ENCODE measurements around the gene ABCC5.
"Not testable (repeated sequence)": the region's sequence is repeated elsewhere in the genome, so short reads cannot be mapped to it uniquely, and the experiment has no call there.

The ABCC5 gene

GRCh38 chr3:183880121-183880520 is 137.6 kb downstream of the ABCC5 start:
- Histone ChIP-seq H2BK12ac (ENCODE audit: low read length) (no peak overlapping the region), H3K79me2 (ENCODE audit: control insufficient read depth, insufficient read depth, low read length, poor library complexity) (peaks cover 8% of the 10 kb centered on the region), H4K8ac (ENCODE audit: low read depth, low read length) (no peak overlapping the region), H3K23ac (ENCODE audit: low read length) (no peak overlapping the region), H3K18ac (ENCODE audit: low read length) (no peak overlapping the region), H3K9me3 (ENCODE audit: insufficient read depth, low read depth, low read length) (no peaks in the 10 kb centered on the region), H4K12ac (ENCODE audit: low read depth, low read length) (no peak overlapping the region), H2BK120ac (ENCODE audit: insufficient read depth, low read length, poor library complexity) (no peak overlapping the region), H3K79me1 (ENCODE audit: low read length) (peaks cover 5% of the 10 kb centered on the region), H3K4me2 (ENCODE audit: low read length) (no peak overlapping the region), H4K91ac (ENCODE audit: low read depth, low read length) (no peak overlapping the region), H3K4me3 (ENCODE audit: low read depth, low read length) (no peak overlapping the region), H3K27ac (ENCODE audit: low read depth, low read length) (no peak overlapping the region), H3K14ac (ENCODE audit: low read length) (no peak overlapping the region), H3K4ac (ENCODE audit: low read depth, low read length) (no peak overlapping the region), H3K4me1 (ENCODE audit: control insufficient read depth in 1 of 2, insufficient read depth in 2 of 2, low read length in 2 of 2) (peaks cover 0 to 3% of the 10 kb centered on the region in 2 experiments), H3K9ac (ENCODE audit: low read length) (no peak overlapping the region), H3K36me3 (ENCODE audit: control insufficient read depth in 1 of 2, insufficient read depth in 2 of 2, low read length in 2 of 2) (peaks cover 2% of the 10 kb centered on the region in 2 experiments), H2AK5ac (ENCODE audit: low read length) (no peak overlapping the region), H2AFZ (ENCODE audit: insufficient read depth, low read length, poor library complexity) (no peak overlapping the region), H3K27me3 (ENCODE audit: insufficient read depth, low read length) (no peaks in the 10 kb centered on the region), H2BK5ac (ENCODE audit: low read depth, low read length, poor library complexity) (no peak overlapping the region)
- no peak for DNase-seq
- WGBS (ENCODE audit: extremely low coverage, insufficient coverage, insufficient read length): no CpG with 5 or more reads among the region's 9 CpGs

GRCh38 chr3:183879243-183879642 is 138.4 kb downstream of the ABCC5 start:
- Histone ChIP-seq H3K79me2 (ENCODE audit: control insufficient read depth, insufficient read depth, low read length, poor library complexity) (peaks cover 6% of the 10 kb centered on the region), H3K27ac (ENCODE audit: low read depth, low read length) (no peak overlapping the region), H4K91ac (ENCODE audit: low read depth, low read length) (no peak overlapping the region), H2BK120ac (ENCODE audit: insufficient read depth, low read length, poor library complexity) (no peak overlapping the region), H2AFZ (ENCODE audit: insufficient read depth, low read length, poor library complexity) (no peak overlapping the region), H3K4ac (ENCODE audit: low read depth, low read length) (peak overlapping the region; percentile 64), H2BK5ac (ENCODE audit: low read depth, low read length, poor library complexity) (no peak overlapping the region), H3K79me1 (ENCODE audit: low read length) (peaks cover under 1% of the 10 kb centered on the region), H3K36me3 (ENCODE audit: control insufficient read depth in 1 of 2, insufficient read depth in 2 of 2, low read length in 2 of 2) (peaks cover 2% of the 10 kb centered on the region in 2 experiments), H3K4me3 (ENCODE audit: low read depth, low read length) (no peak overlapping the region), H4K12ac (ENCODE audit: low read depth, low read length) (no peak overlapping the region), H3K9ac (ENCODE audit: low read length) (no peak overlapping the region), H3K4me2 (ENCODE audit: low read length) (no peak overlapping the region), H3K23ac (ENCODE audit: low read length) (no peak overlapping the region), H3K14ac (ENCODE audit: low read length) (no peak overlapping the region), H3K27me3 (ENCODE audit: insufficient read depth, low read length) (no peaks in the 10 kb centered on the region), H4K8ac (ENCODE audit: low read depth, low read length) (no peak overlapping the region), H3K4me1 (ENCODE audit: control insufficient read depth in 1 of 2, insufficient read depth in 2 of 2, low read length in 2 of 2) (peaks cover 0 to 3% of the 10 kb centered on the region in 2 experiments), H2AK5ac (ENCODE audit: low read length) (no peak overlapping the region), H3K9me3 (ENCODE audit: insufficient read depth, low read depth, low read length) (no peaks in the 10 kb centered on the region), H3K18ac (ENCODE audit: low read length) (no peak overlapping the region), H2BK12ac (ENCODE audit: low read length) (no peak overlapping the region)
- DNase-seq: no peak
- whole genome bisulfite sequencing (ENCODE audit: extremely low coverage, insufficient coverage, insufficient read length): no CpG with 5 or more reads among the region's 2 CpGs

GRCh38 chr3:183878071-183878470 is 139.6 kb downstream of the ABCC5 start:
- DNase-seq: peak in 1 of 2 donors; percentile 16
- Histone ChIP-seq H3K27me3 (ENCODE audit: insufficient read depth, low read length) (no peaks in the 10 kb centered on the region), H3K9me3 (ENCODE audit: insufficient read depth, low read depth, low read length) (no peaks in the 10 kb centered on the region), H2BK120ac (ENCODE audit: insufficient read depth, low read length, poor library complexity) (no peak overlapping the region), H2BK12ac (ENCODE audit: low read length) (no peak overlapping the region), H4K91ac (ENCODE audit: low read depth, low read length) (no peak overlapping the region), H3K9ac (ENCODE audit: low read length) (no peak overlapping the region), H3K18ac (ENCODE audit: low read length) (no peak overlapping the region), H3K23ac (ENCODE audit: low read length) (no peak overlapping the region), H4K12ac (ENCODE audit: low read depth, low read length) (no peak overlapping the region), H3K36me3 (ENCODE audit: control insufficient read depth in 1 of 2, insufficient read depth in 2 of 2, low read length in 2 of 2) (peaks cover 2% of the 10 kb centered on the region in 2 experiments), H2BK5ac (ENCODE audit: low read depth, low read length, poor library complexity) (no peak overlapping the region), H3K27ac (ENCODE audit: low read depth, low read length) (no peak overlapping the region), H3K79me2 (ENCODE audit: control insufficient read depth, insufficient read depth, low read length, poor library complexity) (peaks cover 5% of the 10 kb centered on the region), H3K4me3 (ENCODE audit: low read depth, low read length) (no peak overlapping the region), H3K4ac (ENCODE audit: low read depth, low read length) (peak overlapping the region; percentile 30), H2AFZ (ENCODE audit: insufficient read depth, low read length, poor library complexity) (no peak overlapping the region), H2AK5ac (ENCODE audit: low read length) (no peak overlapping the region), H3K14ac (ENCODE audit: low read length) (no peak overlapping the region), H3K4me1 (ENCODE audit: control insufficient read depth in 1 of 2, insufficient read depth in 2 of 2, low read length in 2 of 2) (no peaks in the 10 kb centered on the region), H3K79me1 (ENCODE audit: low read length) (no peaks in the 10 kb centered on the region), H4K8ac (ENCODE audit: low read depth, low read length) (no peak overlapping the region), H3K4me2 (ENCODE audit: low read length) (no peak overlapping the region)
- no CpG with 5 or more reads among the region's 8 CpGs for WGBS (ENCODE audit: extremely low coverage, insufficient coverage, insufficient read length)

GRCh38 chr3:183877227-183877626 is 140.5 kb downstream of the ABCC5 start:
- not testable (repeated sequence) for H3K23ac ChIP-seq (ENCODE audit: low read length); H2AK5ac ChIP-seq (ENCODE audit: low read length); H2BK120ac ChIP-seq (ENCODE audit: insufficient read depth, low read length, poor library complexity); H3K4ac ChIP-seq (ENCODE audit: low read depth, low read length); H3K4me3 ChIP-seq (ENCODE audit: low read depth, low read length); H3K36me3 ChIP-seq (ENCODE audit: control insufficient read depth in 1 of 2, insufficient read depth in 2 of 2, low read length in 2 of 2); H3K4me1 ChIP-seq (ENCODE audit: control insufficient read depth in 1 of 2, insufficient read depth in 2 of 2, low read length in 2 of 2); H4K91ac ChIP-seq (ENCODE audit: low read depth, low read length); H2AFZ ChIP-seq (ENCODE audit: insufficient read depth, low read length, poor library complexity); H3K18ac ChIP-seq (ENCODE audit: low read length); H2BK12ac ChIP-seq (ENCODE audit: low read length); H3K27ac ChIP-seq (ENCODE audit: low read depth, low read length); H3K9me3 ChIP-seq (ENCODE audit: insufficient read depth, low read depth, low read length); H3K4me2 ChIP-seq (ENCODE audit: low read length); H3K9ac ChIP-seq (ENCODE audit: low read length); H2BK5ac ChIP-seq (ENCODE audit: low read depth, low read length, poor library complexity); H3K27me3 ChIP-seq (ENCODE audit: insufficient read depth, low read length); H4K12ac ChIP-seq (ENCODE audit: low read depth, low read length); H3K79me1 ChIP-seq (ENCODE audit: low read length); H3K79me2 ChIP-seq (ENCODE audit: control insufficient read depth, insufficient read depth, low read length, poor library complexity); DNase-seq; H3K14ac ChIP-seq (ENCODE audit: low read length); H4K8ac ChIP-seq (ENCODE audit: low read depth, low read length)
- WGBS (ENCODE audit: extremely low coverage, insufficient coverage, insufficient read length): no CpG with 5 or more reads among the region's 5 CpGs

Data from trophoblast cell (in vitro differentiated cells and primary cell).